ENCODE data around the gene DERA.

GRCh38 chr12:15873556-15873955 is 37.6 kb upstream of the DERA start:
- TF ChIP-seq CTCF (IDR thresholded peaks at IDR 0.05) (no peak), POLR2A (IDR thresholded peaks at IDR 0.05) (no peak), POLR2AphosphoS5 (IDR thresholded peaks at IDR 0.05) (no peak)
